ENCODE data around the gene NMUR2.

DNA sequence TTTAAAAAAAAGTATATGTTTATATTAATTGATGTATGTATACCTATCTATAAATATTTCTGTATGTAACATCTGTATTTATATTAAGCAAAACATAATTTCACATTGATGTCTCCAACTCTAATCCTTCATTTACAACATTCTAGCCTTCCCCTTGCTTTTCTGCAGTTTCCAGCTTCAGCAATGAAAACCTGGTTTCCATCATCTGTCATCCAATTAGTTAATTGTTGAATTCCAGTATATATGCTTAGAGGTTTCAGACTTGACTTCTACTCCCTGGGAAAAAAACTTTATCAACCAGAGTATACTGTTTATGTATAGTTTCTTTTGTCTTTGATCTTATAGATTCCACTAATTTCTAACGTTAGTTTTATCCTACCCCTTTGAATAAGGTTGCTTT is 38.4 kb downstream of the NMUR2 start:
- TF ChIP-seq, protein P1, sequence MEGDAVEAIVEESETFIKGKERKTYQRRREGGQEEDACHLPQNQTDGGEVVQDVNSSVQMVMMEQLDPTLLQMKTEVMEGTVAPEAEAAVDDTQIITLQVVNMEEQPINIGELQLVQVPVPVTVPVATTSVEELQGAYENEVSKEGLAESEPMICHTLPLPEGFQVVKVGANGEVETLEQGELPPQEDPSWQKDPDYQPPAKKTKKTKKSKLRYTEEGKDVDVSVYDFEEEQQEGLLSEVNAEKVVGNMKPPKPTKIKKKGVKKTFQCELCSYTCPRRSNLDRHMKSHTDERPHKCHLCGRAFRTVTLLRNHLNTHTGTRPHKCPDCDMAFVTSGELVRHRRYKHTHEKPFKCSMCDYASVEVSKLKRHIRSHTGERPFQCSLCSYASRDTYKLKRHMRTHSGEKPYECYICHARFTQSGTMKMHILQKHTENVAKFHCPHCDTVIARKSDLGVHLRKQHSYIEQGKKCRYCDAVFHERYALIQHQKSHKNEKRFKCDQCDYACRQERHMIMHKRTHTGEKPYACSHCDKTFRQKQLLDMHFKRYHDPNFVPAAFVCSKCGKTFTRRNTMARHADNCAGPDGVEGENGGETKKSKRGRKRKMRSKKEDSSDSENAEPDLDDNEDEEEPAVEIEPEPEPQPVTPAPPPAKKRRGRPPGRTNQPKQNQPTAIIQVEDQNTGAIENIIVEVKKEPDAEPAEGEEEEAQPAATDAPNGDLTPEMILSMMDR (conservative IDR thresholded peaks at IDR 0.05): no peak
- TF ChIP-seq EZH2 (IDR thresholded peaks at IDR 0.05; ENCODE audit: low read depth): no peak
